KMS-11 (cell line): ENCODE results near the gene SPDYE4.

ENCODE experiments used
- H2AFZ ChIP-seq: fragments of 200-600 bp; sonication (generic); 2 replicates; pipeline ENCODE4 v1.6.1; 2016; ENCODE audit warnings: antibody characterized with exemption, mixed run types, low read depth
- H3K27ac ChIP-seq: fragments of 200-600 bp; sonication (generic); 2 replicates; pipeline ENCODE4 v1.6.1; 2016; ENCODE audit warnings: mild to moderate bottlenecking, mixed run types
- H3K27me3 ChIP-seq: fragments of 200-600 bp; sonication (generic); 2 replicates; pipeline ENCODE4 v1.6.1; 2017; ENCODE audit warnings: mild to moderate bottlenecking, low read depth, mixed run types, moderate library complexity; ENCODE audit not compliant: insufficient read depth
- H3K36me3 ChIP-seq: fragments of 200-600 bp; sonication (generic); 2 replicates; pipeline ENCODE4 v1.6.1; 2017; ENCODE audit warnings: mild to moderate bottlenecking, mixed run types; ENCODE audit not compliant: insufficient read depth
- H3K4me1 ChIP-seq: fragments of 200-600 bp; sonication (generic); 2 replicates; pipeline ENCODE4 v1.6.1; 2016; ENCODE audit warnings: mild to moderate bottlenecking, low read depth, mixed run types; ENCODE audit not compliant: poor library complexity, severe bottlenecking
- H3K4me2 ChIP-seq: fragments of 200-600 bp; sonication (generic); 2 replicates; pipeline ENCODE4 v1.7.0; 2016; ENCODE audit warnings: mild to moderate bottlenecking, mixed run types
- H3K4me3 ChIP-seq: fragments of 200-600 bp; sonication (generic); IDR thresholded peaks from 2 replicates; pipeline ENCODE4 v1.6.1; 2017; ENCODE audit warnings: low read depth, low read length, mixed read lengths; ENCODE audit not compliant: insufficient read depth
- H3K79me2 ChIP-seq: fragments of 200-600 bp; sonication (generic); 2 replicates; pipeline ENCODE4 v1.6.1; 2016; ENCODE audit warnings: low read depth, mixed run types; ENCODE audit not compliant: insufficient read depth
- H3K9ac ChIP-seq: fragments of 200-600 bp; sonication (generic); 2 replicates; pipeline ENCODE4 v1.6.1; 2016; ENCODE audit warnings: mild to moderate bottlenecking, mixed run types
- H4K20me1 ChIP-seq: fragments of 200-600 bp; sonication (generic); 2 replicates; pipeline ENCODE4 v1.6.1; 2016; ENCODE audit warnings: mild to moderate bottlenecking, mixed run types; ENCODE audit not compliant: insufficient read depth
- TF ChIP-seq, protein P1 (sequence below): fragments of 200-600 bp; sonication (generic); conservative IDR thresholded peaks from 2 replicates; pipeline ENCODE4 v1.6.1; 2017; ENCODE audit warnings: low read depth, mild to moderate bottlenecking, antibody characterized with exemption, low read length, moderate library complexity, mixed read lengths

SPDYE4 gene

DNA sequence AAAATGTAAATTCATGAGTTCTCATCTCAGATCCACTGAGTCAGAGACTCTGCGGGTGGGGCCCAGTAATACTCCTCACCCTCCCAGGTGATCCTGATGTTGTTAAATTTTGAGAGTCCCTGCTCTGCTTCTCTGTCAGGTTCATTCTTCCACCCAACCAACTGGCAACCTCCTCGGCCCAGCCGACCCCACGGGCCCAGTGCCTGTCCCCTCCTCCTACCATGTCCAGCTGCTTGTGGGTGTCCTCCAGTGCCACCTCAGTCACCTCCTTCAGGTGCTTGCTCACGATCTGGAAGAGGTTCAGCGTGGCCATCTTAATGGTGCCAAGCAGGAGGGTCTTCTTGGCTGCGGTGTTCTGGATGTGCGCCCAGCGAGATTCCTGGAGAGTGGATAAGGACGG is 23.5 kb downstream of the SPDYE4 start:
- TF ChIP-seq, protein P1, sequence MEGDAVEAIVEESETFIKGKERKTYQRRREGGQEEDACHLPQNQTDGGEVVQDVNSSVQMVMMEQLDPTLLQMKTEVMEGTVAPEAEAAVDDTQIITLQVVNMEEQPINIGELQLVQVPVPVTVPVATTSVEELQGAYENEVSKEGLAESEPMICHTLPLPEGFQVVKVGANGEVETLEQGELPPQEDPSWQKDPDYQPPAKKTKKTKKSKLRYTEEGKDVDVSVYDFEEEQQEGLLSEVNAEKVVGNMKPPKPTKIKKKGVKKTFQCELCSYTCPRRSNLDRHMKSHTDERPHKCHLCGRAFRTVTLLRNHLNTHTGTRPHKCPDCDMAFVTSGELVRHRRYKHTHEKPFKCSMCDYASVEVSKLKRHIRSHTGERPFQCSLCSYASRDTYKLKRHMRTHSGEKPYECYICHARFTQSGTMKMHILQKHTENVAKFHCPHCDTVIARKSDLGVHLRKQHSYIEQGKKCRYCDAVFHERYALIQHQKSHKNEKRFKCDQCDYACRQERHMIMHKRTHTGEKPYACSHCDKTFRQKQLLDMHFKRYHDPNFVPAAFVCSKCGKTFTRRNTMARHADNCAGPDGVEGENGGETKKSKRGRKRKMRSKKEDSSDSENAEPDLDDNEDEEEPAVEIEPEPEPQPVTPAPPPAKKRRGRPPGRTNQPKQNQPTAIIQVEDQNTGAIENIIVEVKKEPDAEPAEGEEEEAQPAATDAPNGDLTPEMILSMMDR = no peak
- H3K36me3 ChIP-seq = no peaks in the 10 kb centered on the region
- H3K27ac ChIP-seq = no peak overlapping the region

DNA sequence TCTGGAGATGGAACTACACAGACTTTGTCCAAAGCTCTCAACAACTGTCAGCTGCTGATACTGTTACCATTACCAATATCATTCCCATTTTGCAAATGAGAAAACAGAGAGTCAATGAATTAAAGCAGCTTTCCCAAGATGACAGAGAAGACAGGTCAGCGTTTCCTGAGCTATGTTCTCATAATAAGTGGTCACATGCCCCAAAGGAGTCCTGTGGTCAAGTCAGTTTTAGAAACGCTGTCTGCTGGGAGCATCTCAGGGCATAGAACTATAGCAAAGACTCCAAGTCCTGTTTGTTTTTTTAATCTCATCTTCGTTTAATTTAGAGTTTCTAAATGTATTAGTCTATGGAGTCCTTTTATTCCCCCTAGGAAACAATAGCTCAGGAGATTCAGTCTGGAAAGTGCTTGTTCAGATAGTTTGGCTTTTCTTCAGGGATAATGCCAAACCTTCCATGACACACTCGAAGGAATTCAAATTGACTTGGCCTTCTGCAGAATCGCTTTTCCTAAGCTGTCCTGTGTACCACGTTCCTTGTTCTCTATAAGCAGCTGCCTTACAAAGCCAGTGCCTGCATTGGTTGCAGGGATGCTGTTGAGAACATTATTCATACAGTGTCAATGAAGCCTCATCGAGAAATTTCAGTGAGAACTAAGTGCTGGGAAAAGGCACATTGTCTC is 25.8 kb downstream of the SPDYE4 start:
- Histone ChIP-seq H3K27ac (no peak overlapping the region), H3K79me2 (no peaks in the 10 kb centered on the region), H4K20me1 (no peaks in the 10 kb centered on the region), H3K4me2 (no peak overlapping the region), H3K4me1 (no peaks in the 10 kb centered on the region), H2AFZ (no peak overlapping the region), H3K9ac (no peak overlapping the region), H3K4me3 (no peak overlapping the region), H3K36me3 (no peaks in the 10 kb centered on the region), H3K27me3 (no peaks in the 10 kb centered on the region)
- TF ChIP-seq, protein P1 = no peak

More for the DNA sequence above, 23.5 kb downstream of the SPDYE4 start:
- H3K27me3 ChIP-seq = no peaks in the 10 kb centered on the region
- H2AFZ ChIP-seq = no peak overlapping the region
- no peak overlapping the region for H3K9ac ChIP-seq
- no peak overlapping the region for H3K4me3 ChIP-seq
- H4K20me1 ChIP-seq = no peaks in the 10 kb centered on the region
- no peaks in the 10 kb centered on the region for H3K79me2 ChIP-seq
- no peak overlapping the region for H3K4me2 ChIP-seq
- H3K4me1 ChIP-seq = no peaks in the 10 kb centered on the region

DNA sequence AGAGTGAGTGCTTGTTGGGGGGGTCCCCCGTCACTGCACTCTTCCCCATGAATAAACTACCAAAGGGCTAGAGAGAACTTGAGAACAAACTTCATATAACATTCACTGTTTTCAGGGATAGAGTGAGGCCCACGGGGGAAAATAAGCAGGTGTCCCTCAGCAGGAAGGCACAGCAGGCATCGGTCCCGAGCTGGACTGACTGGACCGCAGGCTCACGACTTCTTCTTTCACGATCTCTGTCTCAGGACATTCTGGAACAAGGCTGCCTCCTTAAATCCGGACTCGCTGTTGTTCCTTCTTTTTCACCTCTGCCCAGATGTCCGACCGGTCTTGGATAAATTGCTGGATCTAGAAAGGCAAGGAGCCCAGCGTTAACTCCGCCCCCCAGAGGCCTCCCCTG is 28.5 kb downstream of the SPDYE4 start:
- H2AFZ ChIP-seq = no peak overlapping the region
- H3K27me3 ChIP-seq = no peaks in the 10 kb centered on the region
- no peak overlapping the region for H3K4me3 ChIP-seq
- no peak overlapping the region for H3K27ac ChIP-seq
- TF ChIP-seq, protein P1 = no peak
- H3K79me2 ChIP-seq = no peaks in the 10 kb centered on the region
- no peak overlapping the region for H3K4me2 ChIP-seq
- H3K4me1 ChIP-seq = no peaks in the 10 kb centered on the region
- H4K20me1 ChIP-seq = no peaks in the 10 kb centered on the region
- no peak overlapping the region for H3K9ac ChIP-seq
- H3K36me3 ChIP-seq = no peaks in the 10 kb centered on the region

DNA sequence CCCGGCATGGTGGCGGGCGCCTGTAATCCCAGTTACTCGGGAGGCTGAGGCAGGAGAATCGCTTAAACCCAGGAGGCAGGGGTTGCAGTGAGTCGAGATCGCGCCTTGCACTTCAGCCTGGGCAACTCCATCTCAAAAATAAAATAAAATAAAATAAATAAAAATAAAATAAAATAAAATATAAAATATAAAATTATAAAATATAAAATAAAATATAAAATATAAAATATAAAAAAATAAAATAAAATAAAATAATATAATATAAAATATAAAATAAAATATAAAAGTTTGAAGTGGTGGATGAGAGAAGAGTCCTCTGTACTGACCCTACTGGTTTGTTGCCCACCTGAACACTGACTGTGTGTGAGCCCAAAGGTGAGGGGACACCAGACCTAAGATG is 28.9 kb downstream of the SPDYE4 start:
- Histone ChIP-seq H3K27me3 (no peaks in the 10 kb centered on the region), H4K20me1 (no peaks in the 10 kb centered on the region)

More for the DNA sequence above, 28.9 kb downstream of the SPDYE4 start:
- Histone ChIP-seq H2AFZ (no peak overlapping the region), H3K9ac (no peak overlapping the region), H3K4me3 (no peak overlapping the region), H3K4me1 (no peaks in the 10 kb centered on the region), H3K27ac (no peak overlapping the region), H3K79me2 (no peaks in the 10 kb centered on the region), H3K36me3 (no peaks in the 10 kb centered on the region), H3K4me2 (no peak overlapping the region)
- TF ChIP-seq, protein P1 = no peak
